HG03575 (cell line): Measurements from ENCODE around the gene CALCOCO1.

Experiments used
- ATAC-seq: cut with Tn5 transposase; IDR thresholded peaks from one replicate; pipeline ENCODE4 v1.9.1; 2021; ENCODE audit not compliant: unreplicated experiment, insufficient number of reproducible peaks, low FRiP score; ENCODE audit errors: extremely low read depth

Gene CALCOCO1

GRCh38 chr12:53754633-53755264, 27.5 kb upstream of the CALCOCO1 start:
- ATAC-seq: no peak

GRCh38 chr12:53754188-53754585, 26.9 kb upstream of the CALCOCO1 start:
- ATAC-seq: no peak

- no peak for ATAC-seq
Observed at GRCh38 chr12:53752621-53753020, 25.4 kb upstream of the CALCOCO1 start.

GRCh38 chr12:53752192-53752601, 24.9 kb upstream of the CALCOCO1 start:
- ATAC-seq: no peak

- ATAC-seq: no peak
Observed at GRCh38 chr12:53751336-53752191, 24.3 kb upstream of the CALCOCO1 start, which contains the start of gene CISTR. Gene CISTR, minus strand, starts transcription at chr12:53751979.

- no peak for ATAC-seq
Observed at GRCh38 chr12:53750812-53751335, 23.6 kb upstream of the CALCOCO1 start.

GRCh38 chr12:53749986-53750811, 22.9 kb upstream of the CALCOCO1 start:
- ATAC-seq: no peak

- ATAC-seq: no peak
Observed at GRCh38 chr12:53748072-53748840, 21.0 kb upstream of the CALCOCO1 start.

GRCh38 chr12:53747095-53747494, 19.8 kb upstream of the CALCOCO1 start:
- no peak for ATAC-seq

- no peak for ATAC-seq
Observed at GRCh38 chr12:53746592-53747092, 19.4 kb upstream of the CALCOCO1 start.

GRCh38 chr12:53744751-53745150, 17.5 kb upstream of the CALCOCO1 start:
- ATAC-seq: no peak

- no peak for ATAC-seq
Observed at GRCh38 chr12:53744130-53744441, 16.8 kb upstream of the CALCOCO1 start.

- ATAC-seq: no peak
Observed at GRCh38 chr12:53743266-53744129, 16.2 kb upstream of the CALCOCO1 start.

GRCh38 chr12:53740130-53740491, 12.9 kb upstream of the CALCOCO1 start:
- ATAC-seq: no peak

GRCh38 chr12:53739214-53740129, 12.2 kb upstream of the CALCOCO1 start:
- ATAC-seq: no peak

GRCh38 chr12:53738406-53739213, 11.4 kb upstream of the CALCOCO1 start:
- no peak for ATAC-seq
